HepG2 (cell line): ENCODE measurements around the gene RNGTT. TPM values are rescaled to one million over a fixed set of nuclear protein-coding genes. Genes with fewer than 3 reads are reported as not detected.

Source experiments
- ATAC-seq: fragments of 200-7000 bp; cut with Tn5 transposase; 3 replicates; pipeline ENCODE4 v1.9.1; 2020; ENCODE audit warnings: mild to moderate bottlenecking, moderate library complexity
- BruUV-seq: library from RNA; stranded (reverse); fragments of 400-500 nt; replicated peaks from 2 replicates; lab custom pipeline; 2021; lab: Mats Ljungman, UMichigan
- CTCF ChIA-PET: fragments of 300-600 bp; formaldehyde crosslinking; extraction: SDS; loops from one replicate; lab custom pipeline; 2021; ENCODE audit warnings: low total read pairs, inconsistent platforms, low intra/inter-chr PET ratio; lab: Yijun Ruan, JAX
- POLR2A ChIA-PET: fragments of 350-600 bp; sonication (Branson Sonifier 250); formaldehyde crosslinking; loops from one replicate; lab custom pipeline; 2020; ENCODE audit warnings: antibody characterized with exemption, inconsistent platforms; lab: Yijun Ruan, JAX
- DNase-seq: peaks from one replicate; pipeline ENCODE4 v3.0.0-alpha.2; 2015; ENCODE audit warnings: low spot score
- FAIRE-seq: peaks from 3 replicates; lab custom pipeline; 2011; peaks lifted over from hg19 to GRCh38; lab: Jason Lieb, UNC
- H2AFZ ChIP-seq: one replicate; pipeline ENCODE4 v1.6.1; 2011; ENCODE audit warnings: low read length, inconsistent platforms
- H3K27ac ChIP-seq: fragments of 300-600 bp; 3 replicates; pipeline ENCODE4 v1.8.0; 2011; ENCODE audit warnings: mixed run types, mild to moderate bottlenecking, mixed read lengths, low read length, inconsistent platforms; ENCODE audit not compliant: insufficient read depth; ENCODE audit errors: extremely low read length
- H3K27me3 ChIP-seq, 2 experiments: fragments of 200-600 bp in 1 of 2; 2 replicates in 1 of 2; 3 replicates in 1 of 2; pipeline versions ENCODE4 v1.6.0 to v1.8.0; 2011; ENCODE audit warnings: low read length in 2 of 2, mild to moderate bottlenecking in 2 of 2, moderate library complexity in 2 of 2, inconsistent platforms in 1 of 2; ENCODE audit not compliant: insufficient read depth in 2 of 2, control insufficient read depth in 1 of 2
- H3K36me3 ChIP-seq, 2 experiments: fragments of 200-600 bp in 1 of 2; replicated peaks in 1 of 2; 2 replicates in 1 of 2; 3 replicates in 1 of 2; pipeline versions ENCODE4 v1.5.1 to v1.8.0; 2011; ENCODE audit warnings: low read length in 2 of 2, inconsistent platforms in 1 of 2; ENCODE audit not compliant: insufficient read depth in 2 of 2, control insufficient read depth in 1 of 2
- H3K4me1 ChIP-seq: 2 replicates; pipeline ENCODE4 v1.5.1; 2012; ENCODE audit warnings: low read length, inconsistent platforms; ENCODE audit not compliant: insufficient read depth
- H3K4me2 ChIP-seq: 2 replicates; pipeline ENCODE4 v1.6.0; 2011; ENCODE audit warnings: low read depth, low read length, inconsistent platforms
- H3K4me3 ChIP-seq, 3 experiments: fragments of 200-600 bp in 1 of 3; sonication (generic), shearing (Covaris generic) in 1 of 3; replicated peaks in 1 of 3; 2 replicates each; pipeline ENCODE4 v1.5.1; 2011 to 2016; ENCODE audit warnings: low read length in 3 of 3, inconsistent platforms in 2 of 3, low read depth in 2 of 3, mild to moderate bottlenecking in 2 of 3, control low read depth in 1 of 3, mixed read lengths in 1 of 3; ENCODE audit not compliant: insufficient read depth in 1 of 3
- H3K79me2 ChIP-seq: one replicate; pipeline ENCODE4 v1.6.1; 2011; ENCODE audit warnings: low read length, inconsistent platforms; ENCODE audit not compliant: insufficient read depth
- H3K9ac ChIP-seq: 2 replicates; pipeline ENCODE4 v1.6.0; 2011; ENCODE audit warnings: mild to moderate bottlenecking, low read depth, low read length, inconsistent platforms; ENCODE audit not compliant: insufficient read depth
- H3K9me3 ChIP-seq: 2 replicates; pipeline ENCODE4 v1.5.1; 2012; ENCODE audit warnings: mild to moderate bottlenecking, low read length
- H4K20me1 ChIP-seq: 2 replicates; pipeline ENCODE4 v1.6.0; 2011; ENCODE audit warnings: inconsistent platforms, mild to moderate bottlenecking, low read length, moderate library complexity; ENCODE audit not compliant: insufficient read depth
- GABPB1 ChIP-seq: IDR thresholded peaks from 2 replicates; pipeline ENCODE4 v1.6.1; 2016; ENCODE audit warnings: mild to moderate bottlenecking, missing genetic modification reagents, moderate library complexity, missing compliant biosample characterization
- MEIS1 ChIP-seq: sonication (generic); formaldehyde crosslinking; IDR thresholded peaks from 2 replicates; pipeline ENCODE4 v1.9.0; 2021; ENCODE audit warnings: mild to moderate bottlenecking, missing genetic modification reagents, moderate library complexity, borderline replicate concordance
- ZC3H4 ChIP-seq: sonication (generic); formaldehyde crosslinking; IDR thresholded peaks from 2 replicates; pipeline ENCODE4 v1.4.0; 2020; ENCODE audit warnings: missing genetic modification reagents, borderline replicate concordance
- ZFP36L2 ChIP-seq: sonication (generic); formaldehyde crosslinking; IDR thresholded peaks from 2 replicates; pipeline ENCODE4 v1.4.0; 2020; ENCODE audit warnings: missing genetic modification reagents
- ZNF513 ChIP-seq: sonication (generic); formaldehyde crosslinking; conservative IDR thresholded peaks from 2 replicates; pipeline ENCODE4 v1.5.0; 2020; ENCODE audit warnings: missing genetic modification reagents
- ZNF597 ChIP-seq: sonication (generic); formaldehyde crosslinking; IDR thresholded peaks from 2 replicates; pipeline ENCODE4 v1.5.0; 2020; ENCODE audit warnings: missing genetic modification reagents
- WGBS: methylation state at CpG from one replicate; pipeline ENCODE4 v1.1.6; 2017; ENCODE audit warnings: low lambda C conversion rate; 5-methylcytosine and 5-hydroxymethylcytosine counted together
- in situ Hi-C: cut with HindIII; loops from 2 replicates; pipeline ENCODE4 v1.10.0; 2017; ENCODE audit warnings: low pct_unique_long_range_greater_than_20kb; ENCODE audit not compliant: extremely low pct_ligation_motif_present
- intact Hi-C: fragments of 100-400 bp; cut with micrococcal nuclease; formaldehyde crosslinking; loops from one replicate; pipeline ENCODE4 v1.10.0; 2022; ENCODE audit not compliant: unreplicated experiment
- polyA plus RNA-seq, 8 experiments: library from polyadenylated mRNA; depleted of rRNA in 3 of 8; stranded (reverse) in 7 of 8; unstranded in 1 of 8; fragments of >200 nt; fragmentation: Illumina TruSeq in 4 of 8; extraction: Trizol in 4 of 8; gene quantifications; 2 replicates each; pipeline versions ENCODE4 v1.2.1 to v1.2.3, GENCODE V29; 2011 to 2016; ENCODE audit warnings: low read depth in 4 of 8, missing spikeins in 1 of 8, mixed read lengths in 1 of 8; ENCODE audit not compliant: insufficient read depth in 1 of 8
- total RNA-seq, 5 experiments: library from RNA; depleted of rRNA; stranded (reverse); fragments of >200 nt; fragmentation: Illumina TruSeq; extraction: Trizol; gene quantifications; 2 replicates each; pipeline ENCODE4 v1.2.3, GENCODE V29; 2016; ENCODE audit warnings: low read depth in 1 of 5

RNGTT gene
- total and polyA plus RNA-seq, 2 of the 13 experiments (the other 11 are each of a cell fraction or from before 2014, with no cell fraction given), result 6.0 to 22.6 TPM

- TF ChIP-seq ZNF597 (CRISPR knock-in tag) (no peak), ZNF513 (no peak)
These were observed 337.0 kb downstream of the RNGTT start (continued) for GRCh38 chr6:88626460-88626859.

- no TSS peak for BruUV-seq
- POLR2A ChIA-PET, result no interaction called here
- H3K79me2 ChIP-seq, result no peaks in the 10 kb centered on the region
- no peaks in the 10 kb centered on the region for H3K4me1 ChIP-seq
- no peaks in the 10 kb centered on the region; a peak in 1 of 5 replicates for H3K27me3 ChIP-seq
- TF ChIP-seq ZFP36L2 (CRISPR knock-in tag) (no peak), ZC3H4 (CRISPR knock-in tag) (no peak), GABPB1 (no peak), MEIS1 (CRISPR knock-in tag) (no peak)
- no peak overlapping the region for H2AFZ ChIP-seq
- intact Hi-C loops, result no loop called here
- no peak overlapping the region for H3K9ac ChIP-seq
- H4K20me1 ChIP-seq, result no peaks in the 10 kb centered on the region
- DNase-seq, result no peak
- H3K4me2 ChIP-seq, result no peak overlapping the region
- no peak for FAIRE-seq
- CTCF ChIA-PET, result no interaction called here
- in situ Hi-C loops, result no loop called here
- WGBS, result 95% methylated on average over 2 of the region's 2 CpGs
- ATAC-seq, result no peak
- H3K9me3 ChIP-seq, result no peaks in the 10 kb centered on the region
- H3K36me3 ChIP-seq, result no peaks in the 10 kb centered on the region
- no peak overlapping the region for H3K27ac ChIP-seq
- H3K4me3 ChIP-seq, result no peak overlapping the region
These were observed 339.9 kb downstream of the RNGTT start for GRCh38 chr6:88623531-88623930.
